ENCODE data around the gene CAV1.

The CAV1 gene

GRCh38 chr7:116560021-116560970, 35.5 kb downstream of the CAV1 start:
- DNase-seq, result no peak

DNA sequence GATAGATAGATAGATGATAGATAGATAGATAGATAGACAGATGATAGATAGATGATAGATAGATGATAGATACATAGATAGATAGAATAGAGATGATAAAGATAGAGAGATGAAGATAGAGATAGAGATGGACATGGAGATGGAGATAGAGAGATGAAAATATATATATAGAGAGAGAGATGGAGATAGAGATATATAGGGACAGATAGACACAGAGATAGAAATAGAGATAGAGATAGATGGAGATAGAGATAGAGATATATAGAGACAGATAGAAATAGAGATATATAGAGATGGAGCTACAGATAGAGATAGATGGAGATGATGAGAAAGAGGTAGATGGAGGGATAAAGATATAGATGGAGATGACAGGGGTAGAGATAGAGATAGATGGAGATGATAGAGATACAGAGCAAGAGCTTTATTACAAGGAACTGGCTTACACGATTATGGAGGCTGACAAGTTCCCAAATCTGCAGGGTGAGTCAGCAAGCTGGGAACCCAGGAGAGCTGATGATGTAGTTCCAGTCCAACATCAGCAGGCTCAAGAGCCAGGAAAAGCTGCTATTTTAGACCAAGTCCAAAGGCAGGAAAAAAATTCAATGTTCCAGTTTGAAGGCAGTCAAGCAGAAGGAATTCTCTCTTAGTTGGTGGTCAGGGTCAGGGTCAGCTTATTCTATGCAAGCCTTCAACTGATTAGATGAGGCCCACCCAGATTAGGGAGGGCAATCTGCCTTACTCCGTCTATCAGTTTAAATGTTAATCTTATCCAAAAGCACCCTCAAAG, 37.1 kb downstream of the CAV1 start:
- no peak for DNase-seq

DNA sequence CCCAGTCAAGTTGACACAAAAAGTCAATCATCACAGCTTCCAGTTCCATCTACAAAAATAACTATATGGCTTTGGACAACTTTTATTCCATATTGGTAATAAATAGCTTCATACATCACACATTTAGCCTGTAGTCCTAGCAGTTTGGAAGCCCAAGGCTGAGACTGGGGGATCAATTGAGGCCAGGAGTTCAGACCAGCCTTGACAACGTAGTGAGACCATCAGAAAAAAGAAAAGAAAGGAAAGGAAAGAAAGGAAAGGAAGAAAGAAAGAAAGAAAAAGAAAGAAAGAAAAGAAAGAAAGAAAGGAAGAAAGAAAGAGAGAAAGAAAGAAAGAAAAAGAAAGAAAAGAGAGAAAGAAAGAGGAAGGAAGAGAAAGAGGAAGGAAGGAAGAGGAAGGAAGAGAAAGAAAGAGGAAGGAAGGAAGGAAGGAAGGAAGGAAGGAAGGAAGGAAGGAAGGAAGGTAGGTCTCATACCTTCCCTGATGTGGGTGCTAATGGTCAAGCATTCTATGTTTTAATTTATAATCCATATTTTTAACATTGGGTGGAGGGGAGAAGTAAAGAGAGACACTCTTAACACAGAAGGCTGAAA, 37.8 kb downstream of the CAV1 start:
- no peak for DNase-seq

DNA sequence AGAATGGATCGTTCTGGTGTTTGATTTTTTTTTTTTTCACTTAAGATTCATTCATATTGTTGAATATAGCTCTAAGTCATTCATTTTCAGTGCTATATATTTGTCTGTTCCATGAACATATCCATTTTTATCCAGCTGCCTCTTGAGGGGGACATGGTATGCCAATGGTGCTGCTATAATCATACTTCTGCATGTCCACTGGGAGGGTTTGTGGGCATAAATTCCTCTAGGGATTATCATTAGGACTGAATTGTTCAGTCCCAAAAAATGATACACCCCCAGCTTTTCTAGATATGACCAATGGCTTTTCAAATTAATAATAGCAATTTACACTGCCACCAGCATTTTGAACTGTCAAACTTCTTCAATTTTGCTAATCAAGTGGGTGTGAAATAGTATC, 41.1 kb downstream of the CAV1 start:
- no peak for DNase-seq

GRCh38 chr7:116566666-116567065, 41.8 kb downstream of the CAV1 start:
- no peak for DNase-seq

DNA sequence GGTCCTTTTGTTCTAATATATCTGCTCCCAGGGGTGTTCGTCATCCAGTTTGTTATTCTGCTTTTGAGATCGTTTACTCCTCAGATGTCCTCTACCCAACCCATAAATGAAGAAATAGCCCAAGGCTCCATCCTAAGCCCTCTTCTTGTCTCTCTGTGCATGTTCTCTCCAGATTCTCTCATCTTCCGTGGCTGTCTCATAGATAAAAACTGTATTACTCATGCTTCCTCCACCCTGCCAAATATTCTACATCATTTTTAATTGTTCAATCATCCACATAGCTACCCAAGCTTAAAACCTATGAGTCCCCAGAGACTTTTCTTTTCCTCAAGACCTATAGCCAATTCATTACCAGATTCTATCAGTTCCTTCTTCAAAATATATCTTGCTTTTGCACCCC, 44.9 kb downstream of the CAV1 start:
- no peak for DNase-seq

DNA sequence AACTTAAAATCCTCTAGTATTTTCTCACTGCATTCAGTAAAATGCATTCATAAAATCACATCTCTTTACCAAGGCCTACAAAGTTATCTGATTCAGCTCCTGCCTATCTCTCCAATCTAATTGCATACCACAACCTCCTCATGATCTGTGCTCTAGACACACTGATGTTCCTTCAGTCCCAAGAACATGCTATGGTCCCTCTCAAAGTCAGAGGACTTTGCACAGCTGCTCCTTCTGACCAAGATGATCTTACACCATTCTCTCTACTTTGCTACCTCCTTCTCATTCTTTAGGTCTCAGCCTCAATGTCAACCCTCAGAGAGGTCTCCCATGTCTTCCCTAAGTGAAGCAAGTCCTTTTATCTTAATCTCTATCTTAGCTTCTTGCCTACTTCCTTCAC, 45.5 kb downstream of the CAV1 start:
- DNase-seq, result no peak

GRCh38 chr7:116571037-116571436, 46.2 kb downstream of the CAV1 start:
- no peak for DNase-seq

DNA sequence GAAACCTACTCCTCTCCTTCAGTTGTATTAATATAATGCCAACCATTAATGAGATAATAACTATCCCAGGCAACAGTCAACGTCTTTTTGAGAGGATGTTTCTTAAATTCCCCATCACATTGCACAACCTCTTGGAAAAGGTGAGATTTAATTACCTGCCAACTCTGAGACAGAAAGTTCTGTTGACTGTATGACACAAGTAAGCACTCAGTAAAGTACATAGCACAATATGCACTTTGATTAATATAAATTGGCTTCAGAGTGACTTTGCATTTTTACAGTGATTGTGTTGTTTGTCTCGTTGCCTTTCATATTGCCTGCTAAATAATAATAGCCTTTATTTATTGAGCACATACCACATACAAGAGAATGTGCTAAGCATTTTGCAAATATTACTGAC, 46.7 kb downstream of the CAV1 start:
- DNase-seq, result no peak

GRCh38 chr7:116572036-116572435, 47.2 kb downstream of the CAV1 start:
- no peak for DNase-seq

DNA sequence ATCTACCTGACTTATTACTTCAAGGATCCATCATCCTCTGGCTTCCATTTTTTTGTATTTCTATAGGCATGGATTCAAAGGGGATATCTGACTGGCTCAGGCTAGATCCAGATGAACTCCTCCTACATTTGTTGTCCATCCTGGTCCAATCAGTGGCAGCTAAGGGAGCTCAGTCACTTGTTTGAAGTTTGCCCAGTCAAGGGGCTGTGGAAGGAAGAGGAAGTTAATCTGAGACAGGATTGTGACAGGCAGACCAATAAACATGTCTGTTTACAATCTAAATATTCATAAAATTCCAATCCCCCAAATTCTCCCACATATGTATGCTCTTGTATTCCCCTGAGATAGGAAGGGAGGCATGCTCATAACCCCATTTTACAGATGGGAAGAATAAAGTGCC, 48.7 kb downstream of the CAV1 start:
- no peak for DNase-seq

GRCh38 chr7:116574025-116574822, 49.4 kb downstream of the CAV1 start:
- DNase-seq, result no peak

DNA sequence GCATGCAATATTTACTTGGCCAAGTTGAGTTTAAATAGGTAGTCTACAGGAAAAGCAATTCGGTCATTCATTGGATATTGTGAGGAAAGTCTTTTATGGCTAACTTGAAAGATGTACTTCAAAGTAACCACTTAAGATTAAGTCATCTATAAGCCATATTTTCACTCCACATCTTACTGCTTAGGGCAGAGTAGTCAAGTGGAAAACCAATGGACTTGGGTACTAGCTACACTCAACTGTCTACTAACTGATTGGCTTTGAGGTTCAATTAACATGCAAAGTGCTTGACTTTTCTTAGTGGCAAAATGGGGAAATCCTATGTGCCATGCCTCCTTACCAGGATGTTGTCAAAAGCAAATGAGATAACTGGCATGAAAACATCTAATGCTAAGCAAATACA, 51.0 kb downstream of the CAV1 start:
- DNase-seq, result no peak

DNA sequence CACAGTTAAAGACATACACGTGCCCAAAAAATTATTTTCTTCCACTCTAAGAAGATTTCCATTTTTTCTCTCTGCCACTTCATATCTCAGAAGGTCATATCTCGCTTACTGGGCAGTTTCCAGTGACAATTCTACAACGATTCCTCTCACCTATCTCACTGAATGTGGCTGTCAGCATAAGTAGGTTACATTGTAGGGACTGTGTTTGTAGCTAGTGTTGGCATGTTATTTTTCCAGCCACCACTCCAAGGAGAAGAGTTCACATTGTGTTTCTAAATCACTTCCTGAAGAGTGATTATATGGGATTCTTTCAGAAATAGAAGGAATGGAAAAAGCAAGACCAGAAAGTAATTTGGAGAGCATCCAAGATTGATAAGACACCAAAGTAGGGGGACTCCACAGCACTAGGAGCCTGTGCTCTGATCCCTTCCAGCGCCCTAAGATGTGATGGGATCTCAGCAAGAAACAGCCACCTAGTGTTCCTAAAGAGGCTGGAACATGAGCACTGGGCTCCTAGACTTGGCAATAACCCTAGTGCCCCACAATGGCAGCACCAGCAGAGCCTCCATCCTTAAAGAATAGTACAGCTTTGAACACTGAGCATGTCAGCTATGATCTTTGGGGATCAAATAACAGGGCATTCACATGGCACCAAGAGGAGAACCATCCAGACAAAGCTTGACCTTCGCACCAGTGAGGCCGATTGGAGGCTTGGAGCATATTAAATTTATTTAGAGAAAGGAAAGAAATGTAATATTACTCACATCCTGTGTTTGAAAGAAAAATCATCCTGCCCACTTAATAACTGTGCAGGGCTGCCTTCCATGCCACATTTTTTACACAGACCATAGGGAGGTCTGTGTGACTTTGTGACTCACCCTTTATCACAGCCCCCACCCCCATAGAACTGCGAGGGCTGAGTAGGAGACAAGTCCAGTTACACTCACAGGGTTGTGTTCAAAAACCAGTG, 51.8 kb downstream of the CAV1 start:
- no peak for DNase-seq

GRCh38 chr7:116577320-116577871, 52.6 kb downstream of the CAV1 start:
- no peak for DNase-seq

DNA sequence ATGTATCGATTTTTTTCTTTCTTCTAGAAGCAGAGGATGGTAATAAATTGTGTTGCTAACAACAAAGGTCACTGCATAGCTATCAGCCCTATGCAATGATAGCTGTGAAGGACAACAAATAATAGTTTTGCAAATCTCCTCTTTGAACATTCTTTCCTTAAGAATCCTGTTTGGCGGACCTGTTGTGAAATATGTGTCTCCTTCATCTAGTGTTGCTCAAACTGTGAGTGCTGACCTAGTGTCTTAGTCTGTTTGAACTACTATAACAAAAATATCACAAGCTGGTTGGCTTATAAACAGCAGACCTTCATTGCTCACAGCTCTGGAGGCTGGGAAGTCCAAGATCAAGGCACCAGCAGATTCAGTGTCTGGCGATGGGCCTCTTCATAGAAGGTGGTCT, 53.7 kb downstream of the CAV1 start:
- DNase-seq, result no peak

GRCh38 chr7:116579322-116579721, 54.5 kb downstream of the CAV1 start:
- no peak for DNase-seq

DNA sequence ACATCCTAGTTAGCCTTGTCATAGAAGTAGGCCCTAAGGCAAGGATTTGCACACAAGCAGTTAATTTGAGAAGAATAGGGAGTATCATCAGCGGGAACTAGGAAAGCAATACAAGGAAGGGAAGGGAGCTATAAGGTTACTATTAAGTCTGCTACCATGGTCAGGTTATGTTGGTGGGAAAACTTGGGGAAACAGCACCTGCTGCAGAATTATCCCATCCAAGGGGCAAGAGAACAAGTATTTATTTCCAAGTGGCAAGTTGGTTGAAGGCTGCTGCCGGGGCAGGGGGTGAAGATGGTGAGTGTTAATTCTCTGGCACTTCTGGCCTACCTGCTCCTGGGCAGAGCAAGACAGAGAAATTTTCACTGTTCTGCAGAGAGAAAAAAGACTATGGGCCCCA, 55.0 kb downstream of the CAV1 start:
- no peak for DNase-seq

GRCh38 chr7:116582164-116582732, 57.4 kb downstream of the CAV1 start:
- no peak for DNase-seq

GRCh38 chr7:116582806-116583444, 58.1 kb downstream of the CAV1 start:
- DNase-seq, result no peak
